Neural crest cell (in vitro differentiated cells): ENCODE data around the gene SETBP1. TPM values are rescaled to one million over a fixed set of nuclear protein-coding genes. Genes with fewer than 3 reads are reported as not detected.

Source experiments
- DNase-seq: peaks from one replicate; pipeline ENCODE4 v3.0.0; 2021; ENCODE audit warnings: low read depth, mixed read lengths, low spot score
- H3K27ac Mint-ChIP-seq: one replicate; pipeline ENCODE4 v1.8.0; 2021; ENCODE audit warnings: mild to moderate bottlenecking, mixed read lengths; ENCODE audit not compliant: unreplicated experiment
- H3K27me3 Mint-ChIP-seq: 2 replicates; pipeline ENCODE4 v1.8.0; 2021; ENCODE audit warnings: low read depth, mild to moderate bottlenecking, mixed read lengths
- H3K36me3 Mint-ChIP-seq: 2 replicates; pipeline ENCODE4 v1.8.0; 2021; ENCODE audit warnings: low read depth, mild to moderate bottlenecking, mixed read lengths
- H3K4me1 Mint-ChIP-seq: 2 replicates; pipeline ENCODE4 v1.8.0; 2021; ENCODE audit warnings: mixed read lengths
- H3K4me3 Mint-ChIP-seq: one replicate; pipeline ENCODE4 v1.8.0; 2021; ENCODE audit warnings: mild to moderate bottlenecking, mixed read lengths
- H3K9me3 Mint-ChIP-seq: 2 replicates; pipeline ENCODE4 v1.8.0; 2021; ENCODE audit warnings: mixed read lengths
- CTCF ChIP-seq: fragments of 200-600 bp; sonication (generic); conservative IDR thresholded peaks from 2 replicates; pipeline ENCODE4 v1.5.0; 2021; ENCODE audit warnings: antibody characterized with exemption, mild to moderate bottlenecking
- total RNA-seq: library from RNA; stranded (reverse); gene quantifications from 2 replicates; pipeline ENCODE4 v1.2.1, GENCODE V29; 2021

The SETBP1 gene
- total RNA-seq, 1 donor from 2014 or later: 38.9 TPM

DNA sequence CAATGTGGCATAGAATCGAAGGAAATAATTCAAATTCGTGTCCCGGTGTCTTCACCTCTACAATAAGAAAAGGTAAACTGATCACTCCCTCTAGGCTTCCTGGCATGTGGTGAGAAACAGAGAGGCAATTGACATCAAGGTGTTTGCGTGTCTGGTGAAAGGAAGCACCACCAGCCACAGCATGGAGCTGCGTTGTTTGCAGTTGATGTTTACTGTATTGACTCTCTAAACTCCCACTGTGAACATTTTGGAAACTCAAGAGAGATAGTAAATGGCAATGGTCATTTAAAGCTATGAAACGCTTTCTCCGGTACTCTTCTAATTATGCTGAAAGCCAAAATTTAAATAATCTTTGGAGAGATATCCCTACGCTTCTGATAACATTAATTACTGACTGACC, 82.6 kb downstream of the SETBP1 start:
- no peak overlapping the region for H3K4me3 Mint-ChIP-seq
- no peaks in the 10 kb centered on the region for H3K27me3 Mint-ChIP-seq
- TF ChIP-seq CTCF: no peak
- peaks cover 12% of the 10 kb centered on the region for H3K4me1 Mint-ChIP-seq
- peaks cover 2% of the 10 kb centered on the region for H3K9me3 Mint-ChIP-seq
- no peak for DNase-seq
- peaks cover 18% of the 10 kb centered on the region for H3K36me3 Mint-ChIP-seq
- H3K27ac Mint-ChIP-seq: no peak overlapping the region

GRCh38 chr18:44764863-44765262, 84.2 kb downstream of the SETBP1 start:
- peaks cover 18% of the 10 kb centered on the region for H3K4me1 Mint-ChIP-seq
- H3K27me3 Mint-ChIP-seq: no peaks in the 10 kb centered on the region
- no peak for DNase-seq
- H3K36me3 Mint-ChIP-seq: peaks cover 15% of the 10 kb centered on the region
- no peak for TF ChIP-seq CTCF
- H3K27ac Mint-ChIP-seq: no peak overlapping the region
- no peak overlapping the region for H3K4me3 Mint-ChIP-seq
- H3K9me3 Mint-ChIP-seq: peaks cover 2% of the 10 kb centered on the region

GRCh38 chr18:44765456-44765855, 84.8 kb downstream of the SETBP1 start:
- H3K27me3 Mint-ChIP-seq: no peaks in the 10 kb centered on the region
- H3K36me3 Mint-ChIP-seq: peaks cover 15% of the 10 kb centered on the region
- no peak for TF ChIP-seq CTCF
- no peak overlapping the region for H3K4me3 Mint-ChIP-seq
- no peak for DNase-seq
- no peak overlapping the region for H3K27ac Mint-ChIP-seq
- peaks cover 2% of the 10 kb centered on the region for H3K9me3 Mint-ChIP-seq
- peaks cover 24% of the 10 kb centered on the region for H3K4me1 Mint-ChIP-seq

DNA sequence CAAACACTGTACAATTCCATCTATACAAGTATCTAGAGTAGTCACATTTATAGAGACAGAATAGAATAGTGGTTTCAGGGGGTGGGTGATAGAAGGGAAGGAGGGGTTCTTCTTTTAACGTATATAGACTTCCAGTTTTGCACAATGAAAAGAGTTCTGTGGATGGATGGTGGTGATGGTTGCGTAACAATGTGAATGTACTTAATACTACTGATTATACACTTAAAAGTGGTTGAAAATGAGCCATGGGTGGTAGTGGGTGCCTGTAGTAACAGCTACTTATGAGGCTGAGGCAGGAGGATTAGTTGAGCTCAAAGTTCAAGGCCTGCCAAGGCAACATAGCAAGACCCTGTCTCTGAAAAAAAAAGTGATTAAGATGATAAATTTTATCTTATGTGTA, 85.8 kb downstream of the SETBP1 start:
- Mint-ChIP-seq H3K27me3 (no peaks in the 10 kb centered on the region), H3K27ac (no peak overlapping the region), H3K4me3 (no peak overlapping the region), H3K36me3 (peaks cover 15% of the 10 kb centered on the region), H3K4me1 (peaks cover 34% of the 10 kb centered on the region), H3K9me3 (peaks cover 2% of the 10 kb centered on the region)
- no peak for DNase-seq
- no peak for TF ChIP-seq CTCF

GRCh38 chr18:44767807-44768206, 87.1 kb downstream of the SETBP1 start:
- Mint-ChIP-seq H3K27ac (peak overlapping the region; percentile 31), H3K4me1 (peaks cover 45% of the 10 kb centered on the region), H3K9me3 (peaks cover 2% of the 10 kb centered on the region), H3K36me3 (peaks cover 10% of the 10 kb centered on the region), H3K27me3 (no peaks in the 10 kb centered on the region), H3K4me3 (no peak overlapping the region)
- DNase-seq: no peak
- TF ChIP-seq CTCF: no peak

GRCh38 chr18:44770641-44771040, 90.0 kb downstream of the SETBP1 start:
- no peak for DNase-seq
- no peaks in the 10 kb centered on the region for H3K27me3 Mint-ChIP-seq
- peaks cover 5% of the 10 kb centered on the region for H3K36me3 Mint-ChIP-seq
- H3K4me3 Mint-ChIP-seq: no peak overlapping the region
- TF ChIP-seq CTCF: no peak
- peaks cover 2% of the 10 kb centered on the region for H3K9me3 Mint-ChIP-seq
- peaks cover 41% of the 10 kb centered on the region for H3K4me1 Mint-ChIP-seq
- no peak overlapping the region for H3K27ac Mint-ChIP-seq
